Calu3 (cell line): ENCODE data around the gene STAB1. TPM values are rescaled to one million over a fixed set of nuclear protein-coding genes. Genes with fewer than 3 reads are reported as not detected.

Source experiments
- BruUV-seq: library from RNA; stranded (reverse); fragments of 400-500 nt; replicated peaks from 2 replicates; lab custom pipeline; 2021; lab: Mats Ljungman, UMichigan
- CTCF ChIA-PET: fragments of 300-600 bp; sonication (Branson Sonifier 250); formaldehyde crosslinking; loops from one replicate; lab custom pipeline; 2022; ENCODE audit warnings: antibody characterized with exemption; lab: Charles Lee
- DNase-seq: peaks from one replicate; pipeline ENCODE4 v3.0.0; 2022
- H3K27ac Mint-ChIP-seq: one replicate; pipeline ENCODE4 v1.8.0; 2022; ENCODE audit warnings: mixed read lengths; ENCODE audit not compliant: unreplicated experiment
- H3K27me3 Mint-ChIP-seq: one replicate; pipeline ENCODE4 v1.8.0; 2022; ENCODE audit warnings: mixed read lengths; ENCODE audit not compliant: unreplicated experiment
- H3K36me3 Mint-ChIP-seq: one replicate; pipeline ENCODE4 v1.8.0; 2022; ENCODE audit warnings: mild to moderate bottlenecking, moderate library complexity, mixed read lengths; ENCODE audit not compliant: insufficient read depth, unreplicated experiment
- H3K4me1 Mint-ChIP-seq: one replicate; pipeline ENCODE4 v1.8.0; 2022; ENCODE audit warnings: mild to moderate bottlenecking, low read depth, mixed read lengths; ENCODE audit not compliant: unreplicated experiment
- H3K4me3 Mint-ChIP-seq: one replicate; pipeline ENCODE4 v1.8.0; 2022; ENCODE audit warnings: mild to moderate bottlenecking, low read depth, moderate library complexity, mixed read lengths; ENCODE audit not compliant: unreplicated experiment
- H3K9me3 Mint-ChIP-seq: one replicate; pipeline ENCODE4 v1.8.0; 2022; ENCODE audit warnings: low read depth, mixed read lengths; ENCODE audit not compliant: unreplicated experiment
- intact Hi-C: fragments of 100-400 bp; cut with micrococcal nuclease; formaldehyde crosslinking; loops from one replicate; pipeline ENCODE4 v1.10.0; 2022; ENCODE audit not compliant: unreplicated experiment
- total RNA-seq: library from RNA; stranded (reverse); gene quantifications from 2 replicates; pipeline ENCODE4 v1.2.3, GENCODE V29; 2022
- TF ChIP-seq, protein P1 (sequence below): fragments of 200-600 bp; IDR thresholded peaks from one replicate; pipeline ENCODE4 v1.8.0; 2022; ENCODE audit warnings: antibody characterized with exemption; ENCODE audit not compliant: unreplicated experiment

STAB1 gene
- total RNA-seq, 1 experiment from 2014 or later: 0.26 TPM

DNA sequence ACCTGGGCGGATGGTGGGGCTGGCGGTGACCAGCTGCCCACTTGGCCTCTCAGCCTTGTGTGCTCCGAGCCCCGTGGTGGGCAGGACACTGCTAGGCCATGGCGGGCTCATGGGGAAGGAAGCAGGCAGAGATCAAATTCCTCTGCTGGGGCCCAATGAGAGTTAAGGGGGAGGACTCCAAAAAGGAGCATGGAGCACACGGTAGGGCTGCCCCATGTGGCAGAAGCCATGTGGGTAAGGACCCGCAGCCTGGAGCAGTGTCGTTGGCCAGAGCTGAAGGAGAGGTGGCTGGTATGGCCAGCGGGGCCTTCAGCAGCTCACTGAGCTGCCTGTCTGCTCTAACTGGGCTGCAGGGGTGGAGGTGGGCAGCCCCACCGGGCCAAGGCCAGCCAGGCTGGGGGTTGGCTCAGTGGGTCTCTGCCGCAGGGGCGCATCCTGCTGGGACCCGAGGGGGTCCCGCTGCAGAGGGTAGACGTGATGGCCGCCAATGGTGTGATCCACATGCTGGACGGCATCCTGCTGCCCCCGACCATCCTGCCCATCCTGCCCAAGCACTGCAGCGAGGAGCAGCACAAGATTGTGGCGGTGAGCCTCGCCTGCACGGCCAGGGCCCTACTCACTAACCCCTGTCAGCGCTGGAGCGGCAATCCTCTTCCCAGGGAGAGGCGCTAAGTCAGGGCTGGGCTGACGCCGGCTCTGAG is 11.3 kb downstream of the STAB1 start:
- intact Hi-C loops: no loop called here
- BruUV-seq: no TSS peak
- Mint-ChIP-seq H3K4me3 (no peak overlapping the region), H3K27ac (no peak overlapping the region), H3K4me1 (peaks cover 24% of the 10 kb centered on the region), H3K36me3 (peaks cover 6% of the 10 kb centered on the region), H3K27me3 (peaks cover 10% of the 10 kb centered on the region), H3K9me3 (no peaks in the 10 kb centered on the region)
- CTCF ChIA-PET: interaction anchor here (0.6 kb wide), 1 partner anchor 46 kb away, joined by 5 read pairs; no protein-coding TSS in a partner anchor
- TF ChIP-seq, protein P1, sequence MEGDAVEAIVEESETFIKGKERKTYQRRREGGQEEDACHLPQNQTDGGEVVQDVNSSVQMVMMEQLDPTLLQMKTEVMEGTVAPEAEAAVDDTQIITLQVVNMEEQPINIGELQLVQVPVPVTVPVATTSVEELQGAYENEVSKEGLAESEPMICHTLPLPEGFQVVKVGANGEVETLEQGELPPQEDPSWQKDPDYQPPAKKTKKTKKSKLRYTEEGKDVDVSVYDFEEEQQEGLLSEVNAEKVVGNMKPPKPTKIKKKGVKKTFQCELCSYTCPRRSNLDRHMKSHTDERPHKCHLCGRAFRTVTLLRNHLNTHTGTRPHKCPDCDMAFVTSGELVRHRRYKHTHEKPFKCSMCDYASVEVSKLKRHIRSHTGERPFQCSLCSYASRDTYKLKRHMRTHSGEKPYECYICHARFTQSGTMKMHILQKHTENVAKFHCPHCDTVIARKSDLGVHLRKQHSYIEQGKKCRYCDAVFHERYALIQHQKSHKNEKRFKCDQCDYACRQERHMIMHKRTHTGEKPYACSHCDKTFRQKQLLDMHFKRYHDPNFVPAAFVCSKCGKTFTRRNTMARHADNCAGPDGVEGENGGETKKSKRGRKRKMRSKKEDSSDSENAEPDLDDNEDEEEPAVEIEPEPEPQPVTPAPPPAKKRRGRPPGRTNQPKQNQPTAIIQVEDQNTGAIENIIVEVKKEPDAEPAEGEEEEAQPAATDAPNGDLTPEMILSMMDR: no peak
- no peak for DNase-seq

DNA sequence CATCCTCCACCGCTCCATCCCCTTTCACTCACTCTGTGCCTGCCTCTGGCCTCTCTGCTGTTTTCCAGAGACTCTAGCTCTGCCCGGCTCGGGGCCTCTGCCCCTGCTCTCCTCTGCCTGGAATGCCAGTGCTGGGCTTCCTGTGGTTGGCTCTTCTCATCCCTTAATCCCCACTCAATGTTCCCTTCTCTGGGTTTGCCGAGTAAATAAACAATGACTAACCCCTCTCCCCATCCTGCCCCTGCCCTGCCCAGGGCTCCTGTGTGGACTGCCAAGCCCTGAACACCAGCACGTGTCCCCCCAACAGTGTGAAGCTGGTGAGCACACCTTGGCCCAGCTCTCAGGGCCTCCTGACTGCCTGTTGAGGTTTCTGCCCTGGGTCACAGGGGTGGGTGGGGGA is 12.2 kb downstream of the STAB1 start:
- CTCF ChIA-PET: no interaction called here
- H3K9me3 Mint-ChIP-seq: no peaks in the 10 kb centered on the region
- peak; percentile 22 for DNase-seq
- no peak overlapping the region for H3K4me3 Mint-ChIP-seq
- H3K36me3 Mint-ChIP-seq: peaks cover 6% of the 10 kb centered on the region
- TF ChIP-seq, protein P1: no peak
- H3K27me3 Mint-ChIP-seq: peaks cover 19% of the 10 kb centered on the region
- H3K4me1 Mint-ChIP-seq: peaks cover 24% of the 10 kb centered on the region
- intact Hi-C loops: no loop called here
- no peak overlapping the region for H3K27ac Mint-ChIP-seq
- BruUV-seq: no TSS peak

DNA sequence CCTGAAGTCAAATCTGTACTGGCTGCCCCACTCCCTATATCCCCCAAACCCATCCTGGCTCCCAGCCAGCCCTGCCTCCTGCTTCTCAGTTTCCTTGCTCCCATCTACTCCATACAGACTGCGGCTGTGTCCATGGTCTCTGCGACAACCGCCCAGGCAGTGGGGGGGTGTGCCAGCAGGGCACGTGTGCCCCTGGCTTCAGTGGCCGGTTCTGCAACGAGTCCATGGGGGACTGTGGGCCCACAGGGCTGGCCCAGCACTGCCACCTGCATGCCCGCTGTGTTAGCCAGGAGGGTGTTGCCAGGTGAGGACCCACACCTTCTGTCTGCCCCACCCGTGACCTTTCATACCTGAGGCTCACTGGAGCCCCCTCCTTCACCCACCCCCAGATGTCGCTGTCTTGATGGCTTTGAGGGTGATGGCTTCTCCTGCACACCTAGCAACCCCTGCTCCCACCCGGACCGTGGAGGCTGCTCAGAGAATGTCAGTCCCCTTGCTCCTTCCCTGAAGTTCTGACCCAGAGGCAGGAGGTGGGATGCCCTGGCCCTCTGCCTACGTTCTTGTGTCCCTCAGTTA is 14.7 kb downstream of the STAB1 start:
- peaks cover 6% of the 10 kb centered on the region for H3K36me3 Mint-ChIP-seq
- no peak overlapping the region for H3K4me3 Mint-ChIP-seq
- peak; percentile 24 for DNase-seq
- intact Hi-C loops: no loop called here
- CTCF ChIA-PET: no interaction called here
- H3K4me1 Mint-ChIP-seq: peaks cover 24% of the 10 kb centered on the region
- TF ChIP-seq, protein P1: no peak
- H3K27ac Mint-ChIP-seq: no peak overlapping the region
- peaks cover 32% of the 10 kb centered on the region for H3K27me3 Mint-ChIP-seq
- no TSS peak for BruUV-seq
- no peaks in the 10 kb centered on the region for H3K9me3 Mint-ChIP-seq

DNA sequence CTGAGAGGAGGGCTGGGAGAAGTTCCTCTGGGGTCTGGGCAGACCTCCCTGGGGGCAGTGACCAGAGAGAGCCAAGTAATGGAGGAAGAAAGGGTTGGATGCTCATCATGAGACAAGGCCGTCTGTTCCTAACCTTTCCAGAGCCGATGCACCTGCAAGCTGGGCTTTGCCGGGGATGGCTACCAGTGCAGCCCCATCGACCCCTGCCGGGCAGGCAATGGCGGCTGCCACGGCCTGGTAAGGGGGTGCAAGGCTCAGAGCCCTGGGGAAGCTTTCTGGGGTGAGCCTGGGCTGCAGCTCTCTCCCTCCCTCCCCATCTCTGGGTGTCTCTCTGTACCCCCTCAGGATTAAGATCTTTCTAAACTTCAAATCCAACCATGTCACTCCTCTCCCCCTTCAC is 16.4 kb downstream of the STAB1 start:
- Mint-ChIP-seq H3K36me3 (peaks cover 6% of the 10 kb centered on the region), H3K4me1 (peaks cover 24% of the 10 kb centered on the region), H3K27ac (no peak overlapping the region), H3K4me3 (no peak overlapping the region), H3K27me3 (peaks cover 43% of the 10 kb centered on the region), H3K9me3 (no peaks in the 10 kb centered on the region)
- CTCF ChIA-PET: no interaction called here
- DNase-seq: no peak
- intact Hi-C loops: no loop called here
- TF ChIP-seq, protein P1: no peak
- BruUV-seq: no TSS peak
